Left ventricle myocardium inferior (tissue), 1 donor: Measurements from ENCODE around the gene NR1I2. TPM values are rescaled to one million over a fixed set of nuclear protein-coding genes. Genes with fewer than 3 reads are reported as not detected.

Source experiments
- DNase-seq: peaks from one replicate; pipeline ENCODE4 v3.0.0-alpha.2; 2020
- H3K27ac ChIP-seq: fragments of 200-600 bp; replicated peaks from 2 replicates; pipeline ENCODE4 v1.8.0; 2021
- H3K27me3 ChIP-seq: fragments of 200-600 bp; 2 replicates; pipeline ENCODE4 v1.8.0; 2021; ENCODE audit warnings: low read depth
- H3K36me3 ChIP-seq: fragments of 200-600 bp; 2 replicates; pipeline ENCODE4 v1.8.0; 2021
- H3K4me1 ChIP-seq: fragments of 200-600 bp; 2 replicates; pipeline ENCODE4 v1.8.0; 2021
- H3K4me3 ChIP-seq: fragments of 200-600 bp; 2 replicates; pipeline ENCODE4 v1.8.0; 2021; ENCODE audit warnings: mild to moderate bottlenecking, moderate library complexity
- H3K9me3 ChIP-seq: fragments of 200-600 bp; replicated peaks from 2 replicates; pipeline ENCODE4 v1.8.0; 2021
- intact Hi-C: fragments of 100-400 bp; cut with micrococcal nuclease; formaldehyde crosslinking; loops from one replicate; pipeline ENCODE4 v1.11.0; 2022
- total RNA-seq: library from RNA; stranded (reverse); fragmentation: NEBNext Ultra II Directional; extraction: Animal tissue kit (Norgen Biotek cat#: 25700); gene quantifications from one replicate; pipeline ENCODE4 v1.2.1, GENCODE V29; 2021
- TF ChIP-seq, protein P1 (sequence below): fragments of 200-600 bp; IDR thresholded peaks from 2 replicates; pipeline ENCODE4 v1.8.0; 2021; ENCODE audit warnings: antibody characterized with exemption, mild to moderate bottlenecking, borderline replicate concordance
- donor health status: DM: no; HTN: yes; CAD: no; lungs with severe emphysema.

The NR1I2 gene
- total RNA-seq, 1 donor from 2014 or later: not detected

DNA sequence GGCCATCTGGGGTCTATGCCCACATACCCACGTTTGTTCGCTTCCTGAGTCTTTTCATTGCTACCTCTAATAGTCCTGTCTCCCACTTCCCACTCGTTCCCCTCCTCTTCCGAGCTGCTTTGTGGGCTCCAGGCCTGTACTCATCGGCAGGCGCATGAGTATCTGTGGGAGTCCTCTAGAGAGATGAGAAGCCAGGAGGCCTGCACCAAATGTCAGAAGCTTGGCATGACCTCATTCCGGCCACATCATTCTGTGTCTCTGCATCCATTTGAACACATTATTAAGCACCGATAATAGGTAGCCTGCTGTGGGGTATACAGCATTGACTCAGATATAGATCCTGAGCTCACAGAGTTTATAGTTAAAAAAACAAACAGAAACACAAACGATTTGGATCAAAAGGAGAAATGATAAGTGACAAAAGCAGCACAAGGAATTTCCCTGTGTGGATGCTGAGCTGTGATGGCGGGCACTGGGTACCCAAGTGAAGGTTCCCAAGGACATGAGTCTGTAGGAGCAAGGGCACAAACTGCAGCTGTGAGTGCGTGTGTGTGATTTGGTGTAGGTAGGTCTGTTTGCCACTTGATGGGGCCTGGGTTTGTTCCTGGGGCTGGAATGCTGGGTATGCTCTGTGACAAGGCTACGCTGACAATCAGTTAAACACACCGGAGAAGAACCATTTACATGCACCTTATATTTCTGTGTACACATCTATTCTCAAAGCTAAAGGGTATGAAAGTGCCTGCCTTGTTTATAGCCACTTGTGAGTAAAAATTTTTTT is 35.9 kb downstream of the NR1I2 start:
- H3K36me3 ChIP-seq: no peaks in the 10 kb centered on the region
- DNase-seq: no peak
- H3K27ac ChIP-seq: no peak overlapping the region
- H3K27me3 ChIP-seq: no peaks in the 10 kb centered on the region
- H3K9me3 ChIP-seq: no peaks in the 10 kb centered on the region
- intact Hi-C loops: no loop called here
- TF ChIP-seq, protein P1, sequence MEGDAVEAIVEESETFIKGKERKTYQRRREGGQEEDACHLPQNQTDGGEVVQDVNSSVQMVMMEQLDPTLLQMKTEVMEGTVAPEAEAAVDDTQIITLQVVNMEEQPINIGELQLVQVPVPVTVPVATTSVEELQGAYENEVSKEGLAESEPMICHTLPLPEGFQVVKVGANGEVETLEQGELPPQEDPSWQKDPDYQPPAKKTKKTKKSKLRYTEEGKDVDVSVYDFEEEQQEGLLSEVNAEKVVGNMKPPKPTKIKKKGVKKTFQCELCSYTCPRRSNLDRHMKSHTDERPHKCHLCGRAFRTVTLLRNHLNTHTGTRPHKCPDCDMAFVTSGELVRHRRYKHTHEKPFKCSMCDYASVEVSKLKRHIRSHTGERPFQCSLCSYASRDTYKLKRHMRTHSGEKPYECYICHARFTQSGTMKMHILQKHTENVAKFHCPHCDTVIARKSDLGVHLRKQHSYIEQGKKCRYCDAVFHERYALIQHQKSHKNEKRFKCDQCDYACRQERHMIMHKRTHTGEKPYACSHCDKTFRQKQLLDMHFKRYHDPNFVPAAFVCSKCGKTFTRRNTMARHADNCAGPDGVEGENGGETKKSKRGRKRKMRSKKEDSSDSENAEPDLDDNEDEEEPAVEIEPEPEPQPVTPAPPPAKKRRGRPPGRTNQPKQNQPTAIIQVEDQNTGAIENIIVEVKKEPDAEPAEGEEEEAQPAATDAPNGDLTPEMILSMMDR: no peak
- H3K4me1 ChIP-seq: peaks cover 8% of the 10 kb centered on the region
- no peak overlapping the region for H3K4me3 ChIP-seq

DNA sequence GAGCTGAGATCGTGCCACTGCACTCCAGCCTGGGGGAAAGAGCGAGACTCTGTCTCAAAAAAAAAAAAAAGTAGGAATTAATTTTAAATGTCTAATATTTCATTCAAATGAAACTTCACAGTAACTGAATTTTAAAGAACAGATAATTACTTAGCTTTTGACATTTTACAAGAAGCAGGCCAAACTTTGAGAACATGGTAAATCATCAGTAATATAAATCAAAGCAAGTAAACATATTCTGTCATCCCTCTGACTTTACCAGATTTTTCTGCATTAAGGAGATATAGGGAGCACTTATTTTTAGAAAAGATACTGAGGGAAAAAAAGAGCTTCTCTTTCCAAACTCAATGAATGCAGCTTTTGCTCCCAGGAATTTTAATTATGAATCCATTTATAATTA is 37.0 kb downstream of the NR1I2 start:
- H3K9me3 ChIP-seq: no peaks in the 10 kb centered on the region
- TF ChIP-seq, protein P1: no peak
- no peaks in the 10 kb centered on the region for H3K36me3 ChIP-seq
- peaks cover 8% of the 10 kb centered on the region for H3K4me1 ChIP-seq
- H3K4me3 ChIP-seq: no peak overlapping the region
- intact Hi-C loops: no loop called here
- no peak for DNase-seq
- no peaks in the 10 kb centered on the region for H3K27me3 ChIP-seq
- no peak overlapping the region for H3K27ac ChIP-seq

DNA sequence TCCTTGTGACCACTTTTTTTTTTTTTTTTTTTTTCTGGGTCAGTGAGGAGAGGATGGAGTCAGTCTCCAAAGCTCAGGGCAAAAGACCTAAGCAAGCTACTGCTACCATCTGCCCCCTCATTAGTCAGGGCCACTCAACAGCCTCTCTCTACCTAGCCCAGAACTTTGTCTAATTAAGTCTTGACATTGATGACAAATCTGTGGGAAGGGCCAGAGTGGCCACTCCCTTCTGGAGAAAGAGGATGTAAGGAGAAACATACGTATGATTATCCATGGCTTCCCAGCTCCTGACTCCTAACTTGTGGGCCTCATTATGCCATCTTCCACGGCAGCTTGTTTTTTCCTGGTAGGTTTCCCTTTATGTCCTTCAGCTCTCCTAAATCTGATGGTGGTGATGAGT is 37.9 kb downstream of the NR1I2 start:
- H3K4me1 ChIP-seq: peaks cover 8% of the 10 kb centered on the region
- H3K36me3 ChIP-seq: peaks cover 1% of the 10 kb centered on the region
- TF ChIP-seq, protein P1: no peak
- no peaks in the 10 kb centered on the region for H3K27me3 ChIP-seq
- H3K27ac ChIP-seq: no peak overlapping the region
- DNase-seq: no peak
- intact Hi-C loops: no loop called here
- no peaks in the 10 kb centered on the region for H3K9me3 ChIP-seq
- H3K4me3 ChIP-seq: no peak overlapping the region

DNA sequence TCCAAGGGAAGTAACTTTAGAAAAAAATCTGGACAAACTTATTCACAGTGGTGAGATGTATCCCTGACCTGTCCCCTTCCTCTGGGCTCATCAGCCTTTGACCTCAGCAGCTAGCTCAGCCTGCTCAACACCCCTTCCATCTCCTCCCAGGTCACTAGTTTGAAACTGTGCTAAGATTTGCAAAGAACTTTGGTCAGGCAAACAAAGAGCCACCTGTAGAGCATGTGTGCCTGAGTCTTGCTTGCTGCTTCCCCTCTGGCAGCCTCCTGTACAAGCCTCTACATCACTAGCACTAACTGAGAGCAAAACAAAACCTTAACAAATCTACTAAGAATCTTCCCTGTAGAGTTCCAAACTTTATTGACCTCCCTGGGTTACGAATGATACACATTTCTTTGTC is 43.9 kb downstream of the NR1I2 start:
- peaks cover 20% of the 10 kb centered on the region for H3K36me3 ChIP-seq
- H3K4me1 ChIP-seq: peaks cover 20% of the 10 kb centered on the region
- DNase-seq: no peak
- TF ChIP-seq, protein P1: no peak
- H3K4me3 ChIP-seq: no peak overlapping the region
- H3K27ac ChIP-seq: no peak overlapping the region
- no peaks in the 10 kb centered on the region for H3K9me3 ChIP-seq
- no peaks in the 10 kb centered on the region for H3K27me3 ChIP-seq
- intact Hi-C loops: no loop called here

DNA sequence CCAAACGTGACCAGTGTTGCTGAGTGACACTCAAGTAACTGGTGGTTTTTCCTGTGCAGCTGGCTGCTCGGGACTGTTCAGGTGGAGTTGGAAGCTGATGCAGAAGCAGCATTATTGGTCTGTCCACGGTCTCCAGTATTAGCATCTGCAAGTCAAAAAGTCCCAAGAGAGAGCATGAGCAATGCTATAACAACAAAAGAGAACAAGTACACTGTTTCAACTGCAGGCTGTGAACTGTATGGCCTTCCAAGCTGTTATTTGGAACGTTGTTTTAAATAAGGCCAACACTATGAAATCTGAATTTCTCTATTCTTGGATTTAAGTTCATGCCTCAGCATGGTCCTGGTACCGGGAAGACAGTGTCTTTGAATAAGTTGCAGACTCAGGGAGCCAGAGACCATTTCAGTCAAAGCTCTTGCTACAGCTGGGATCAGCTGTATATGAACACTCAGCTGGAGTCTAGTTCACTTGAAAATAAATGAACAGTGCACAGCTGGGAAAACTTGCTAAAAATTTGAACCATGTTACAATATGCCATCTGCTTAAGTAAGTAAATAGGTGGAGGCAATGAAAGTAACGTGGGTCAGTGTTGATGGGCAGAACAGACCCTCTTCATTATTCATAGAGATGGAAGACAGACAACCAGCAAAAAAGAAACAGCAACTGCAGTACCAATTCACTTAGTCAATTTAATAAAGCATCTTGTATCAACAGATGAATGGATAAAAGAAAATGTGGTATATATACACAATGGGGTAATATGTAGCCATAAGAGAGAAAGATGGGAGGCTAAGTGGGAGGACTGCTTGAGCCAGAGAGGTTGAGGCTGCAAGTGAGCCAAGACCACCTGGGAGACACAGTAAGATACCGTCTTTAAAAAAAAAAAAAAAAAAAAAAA is 45.1 kb downstream of the NR1I2 start:
- Histone ChIP-seq H3K27ac (no peak overlapping the region), H3K27me3 (no peaks in the 10 kb centered on the region), H3K36me3 (peaks cover 20% of the 10 kb centered on the region), H3K4me1 (peaks cover 22% of the 10 kb centered on the region), H3K4me3 (no peak overlapping the region), H3K9me3 (no peaks in the 10 kb centered on the region)
- intact Hi-C loops: no loop called here
- DNase-seq: no peak
- TF ChIP-seq, protein P1: no peak
